ENCODE data around the gene GSE1.

DNA sequence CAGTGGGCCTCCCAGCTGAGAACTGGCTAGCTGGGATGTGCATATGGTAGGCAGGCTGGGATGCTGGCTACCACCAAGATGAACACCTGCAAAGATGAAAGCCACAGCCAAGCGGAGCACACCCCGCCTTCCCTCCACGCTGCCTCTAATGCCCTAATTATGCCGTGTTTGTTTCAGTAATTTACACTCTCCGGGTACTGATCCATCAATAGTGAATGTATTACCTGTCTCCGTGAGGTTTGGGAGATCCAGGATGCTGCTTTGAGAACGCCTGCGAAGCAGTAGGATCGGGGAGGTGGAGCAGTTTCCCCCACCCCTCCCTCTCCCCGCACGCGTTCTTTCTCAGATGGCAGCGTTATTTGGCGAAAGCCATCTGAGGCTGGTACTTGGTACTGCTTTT, 28.9 kb upstream of the GSE1 start:
- TF ChIP-seq, protein P1, sequence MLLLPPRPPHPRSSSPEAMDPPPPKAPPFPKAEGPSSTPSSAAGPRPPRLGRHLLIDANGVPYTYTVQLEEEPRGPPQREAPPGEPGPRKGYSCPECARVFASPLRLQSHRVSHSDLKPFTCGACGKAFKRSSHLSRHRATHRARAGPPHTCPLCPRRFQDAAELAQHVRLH (tag by site-specific recombination; IDR thresholded peaks at IDR 0.05): no peak
- TF ChIP-seq ZNF341 (tag by site-specific recombination; IDR thresholded peaks at IDR 0.05; ENCODE audit: low read depth) (no peak), MEIS1 (CRISPR knock-in tag; IDR thresholded peaks at IDR 0.05; ENCODE audit: borderline replicate concordance) (no peak), PATZ1 (tag by site-specific recombination; IDR thresholded peaks at IDR 0.05) (no peak), YY1 (tag by site-specific recombination; IDR thresholded peaks at IDR 0.05) (no peak), ZSCAN5A (tag by site-specific recombination; IDR thresholded peaks at IDR 0.05) (no peak), ZSCAN18 (tag by site-specific recombination; IDR thresholded peaks at IDR 0.05) (no peak)
- TF ChIP-seq, protein P2, sequence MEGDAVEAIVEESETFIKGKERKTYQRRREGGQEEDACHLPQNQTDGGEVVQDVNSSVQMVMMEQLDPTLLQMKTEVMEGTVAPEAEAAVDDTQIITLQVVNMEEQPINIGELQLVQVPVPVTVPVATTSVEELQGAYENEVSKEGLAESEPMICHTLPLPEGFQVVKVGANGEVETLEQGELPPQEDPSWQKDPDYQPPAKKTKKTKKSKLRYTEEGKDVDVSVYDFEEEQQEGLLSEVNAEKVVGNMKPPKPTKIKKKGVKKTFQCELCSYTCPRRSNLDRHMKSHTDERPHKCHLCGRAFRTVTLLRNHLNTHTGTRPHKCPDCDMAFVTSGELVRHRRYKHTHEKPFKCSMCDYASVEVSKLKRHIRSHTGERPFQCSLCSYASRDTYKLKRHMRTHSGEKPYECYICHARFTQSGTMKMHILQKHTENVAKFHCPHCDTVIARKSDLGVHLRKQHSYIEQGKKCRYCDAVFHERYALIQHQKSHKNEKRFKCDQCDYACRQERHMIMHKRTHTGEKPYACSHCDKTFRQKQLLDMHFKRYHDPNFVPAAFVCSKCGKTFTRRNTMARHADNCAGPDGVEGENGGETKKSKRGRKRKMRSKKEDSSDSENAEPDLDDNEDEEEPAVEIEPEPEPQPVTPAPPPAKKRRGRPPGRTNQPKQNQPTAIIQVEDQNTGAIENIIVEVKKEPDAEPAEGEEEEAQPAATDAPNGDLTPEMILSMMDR (tag by site-specific recombination; IDR thresholded peaks at IDR 0.05): no peak
